ENCODE measurements around the gene ADAMTSL2. TPM values are rescaled to one million over a fixed set of nuclear protein-coding genes. Genes with fewer than 3 reads are reported as not detected.

Gene ADAMTSL2
- polyA plus RNA-seq, 1 of the 3 experiments (the other 2 are of a cell fraction), result 0.21 TPM

- WGBS (ENCODE audit: low lambda C conversion rate), result 73% methylated on average over 13 of the region's 17 CpGs
- no peaks in the 10 kb centered on the region for H3K36me3 ChIP-seq (replicated peaks in 1 of 2; ENCODE audit: control insufficient read depth in 1 of 2, insufficient read depth in 2 of 2, low read length in 1 of 2)
- H3K9me2 ChIP-seq, result no peaks in the 10 kb centered on the region
- no peak for DNase-seq
- peaks cover 9 to 80% of the 10 kb centered on the region in 2 experiments; a peak in 3 of 4 replicates for H3K4me1 ChIP-seq (ENCODE audit: control insufficient read depth in 1 of 2, insufficient read depth in 2 of 2, low read depth in 1 of 2, low read length in 1 of 2)
- no peaks in the 10 kb centered on the region for H4K20me1 ChIP-seq (ENCODE audit: insufficient read depth)
- H3K4me2 ChIP-seq, result no peak within 1 kb of the TSS
- H2AFZ ChIP-seq (ENCODE audit: low read depth), result no peak within 1 kb of the TSS
- no peaks in the 10 kb centered on the region for H3F3A ChIP-seq (replicated peaks; ENCODE audit: insufficient read depth)
- H3K27me3 ChIP-seq (ENCODE audit: insufficient read depth), result no peaks in the 10 kb centered on the region
- TF ChIP-seq CHD2 (IDR thresholded peaks at IDR 0.05; ENCODE audit: low read length, partially characterized antibody) (no peak), IRF3 (IDR thresholded peaks at IDR 0.05; ENCODE audit: low read depth, low read length) (no peak), FOXM1 (IDR thresholded peaks at IDR 0.05; ENCODE audit: low read depth) (no peak), USF1 (IDR thresholded peaks at IDR 0.05; ENCODE audit: borderline replicate concordance, low read depth) (no peak)
- no peaks in the 10 kb centered on the region for H3K79me2 ChIP-seq (ENCODE audit: insufficient read depth)
- POLR2A ChIA-PET, result interaction anchor here (0.6 to 1.1 kb wide), 2 partner anchors 10 kb away, joined by 3 read pairs; partner anchors contain the start of gene ADAMTSL2
- H3K9ac ChIP-seq, result no peak within 1 kb of the TSS
- H3K9me3 ChIP-seq, result no peaks in the 10 kb centered on the region
- H3K4me3 ChIP-seq (ENCODE audit: low read depth in 2 of 2, low read length in 1 of 2), result no peak within 1 kb of the TSS
- CTCF ChIA-PET, result interaction anchor here (1.2 kb wide), 1 partner anchor 9 kb away, joined by 3 read pairs; no protein-coding TSS in a partner anchor
- H3K27ac ChIP-seq (ENCODE audit: low read depth in 2 of 2, low read length in 1 of 2), result peak within 1 kb of the TSS in 1 of 2 experiments; percentile 34; a peak in 1 of 4 replicates
Measured at GRCh38 chr9:133524679-133525228, 9.8 kb upstream of the ADAMTSL2 start, which contains the start of gene MYMK. MYMK (minus strand) TSS chr9:133524959; CDS start chr9:133524844, 115 bp downstream.

GRCh38 chr9:133525677-133526076 lies 8.8 kb upstream of the ADAMTSL2 start:
- H3K9me3 ChIP-seq, result no peaks in the 10 kb centered on the region
- peaks cover 9 to 81% of the 10 kb centered on the region in 2 experiments; a peak in 3 of 4 replicates for H3K4me1 ChIP-seq (ENCODE audit: control insufficient read depth in 1 of 2, insufficient read depth in 2 of 2, low read depth in 1 of 2, low read length in 1 of 2)
- no peaks in the 10 kb centered on the region for H3K27me3 ChIP-seq (ENCODE audit: insufficient read depth)
- H3K9me2 ChIP-seq, result no peaks in the 10 kb centered on the region
- no peaks in the 10 kb centered on the region for H3K36me3 ChIP-seq (replicated peaks in 1 of 2; ENCODE audit: control insufficient read depth in 1 of 2, insufficient read depth in 2 of 2, low read length in 1 of 2)
- H3K79me2 ChIP-seq (ENCODE audit: insufficient read depth), result no peaks in the 10 kb centered on the region
- ChIA-PET POLR2A (no interaction called here), CTCF (interaction anchor here (1.2 to 1.7 kb wide), 2 partner anchors 8 to 39 kb away, joined by 3 to 5 read pairs; no protein-coding TSS in a partner anchor)
- H3K4me3 ChIP-seq (ENCODE audit: low read depth in 2 of 2, low read length in 1 of 2), result no peak overlapping the region
- DNase-seq, result no peak
- H3K9ac ChIP-seq, result no peak overlapping the region
- no peak overlapping the region for H2AFZ ChIP-seq (ENCODE audit: low read depth)
- H4K20me1 ChIP-seq (ENCODE audit: insufficient read depth), result no peaks in the 10 kb centered on the region
- H3K27ac ChIP-seq (ENCODE audit: low read depth in 2 of 2, low read length in 1 of 2), result peak overlapping the region in 1 of 2 experiments; percentile 34; a peak in 1 of 4 replicates
- TF ChIP-seq EZH2phosphoT487 (IDR thresholded peaks at IDR 0.05; ENCODE audit: borderline replicate concordance, low read depth), result no peak
- TF ChIP-seq RCOR1 (IDR thresholded peaks at IDR 0.05; ENCODE audit: low read length), result no peak
- H3F3A ChIP-seq (replicated peaks; ENCODE audit: insufficient read depth), result no peaks in the 10 kb centered on the region
- no peak overlapping the region for H3K4me2 ChIP-seq
- 82% methylated on average over 8 of the region's 8 CpGs for WGBS (ENCODE audit: low lambda C conversion rate)

All from SK-N-SH (cell line).